GM12801 (cell line): ENCODE measurements around the gene PCDHA2.

Experiments
- TF ChIP-seq, protein P1 (sequence below): IDR thresholded peaks from one replicate; pipeline ENCODE4 v1.5.1; 2011; ENCODE audit warnings: control low read depth; ENCODE audit not compliant: insufficient read length; ENCODE audit errors: extremely low read depth

PCDHA2 gene

DNA sequence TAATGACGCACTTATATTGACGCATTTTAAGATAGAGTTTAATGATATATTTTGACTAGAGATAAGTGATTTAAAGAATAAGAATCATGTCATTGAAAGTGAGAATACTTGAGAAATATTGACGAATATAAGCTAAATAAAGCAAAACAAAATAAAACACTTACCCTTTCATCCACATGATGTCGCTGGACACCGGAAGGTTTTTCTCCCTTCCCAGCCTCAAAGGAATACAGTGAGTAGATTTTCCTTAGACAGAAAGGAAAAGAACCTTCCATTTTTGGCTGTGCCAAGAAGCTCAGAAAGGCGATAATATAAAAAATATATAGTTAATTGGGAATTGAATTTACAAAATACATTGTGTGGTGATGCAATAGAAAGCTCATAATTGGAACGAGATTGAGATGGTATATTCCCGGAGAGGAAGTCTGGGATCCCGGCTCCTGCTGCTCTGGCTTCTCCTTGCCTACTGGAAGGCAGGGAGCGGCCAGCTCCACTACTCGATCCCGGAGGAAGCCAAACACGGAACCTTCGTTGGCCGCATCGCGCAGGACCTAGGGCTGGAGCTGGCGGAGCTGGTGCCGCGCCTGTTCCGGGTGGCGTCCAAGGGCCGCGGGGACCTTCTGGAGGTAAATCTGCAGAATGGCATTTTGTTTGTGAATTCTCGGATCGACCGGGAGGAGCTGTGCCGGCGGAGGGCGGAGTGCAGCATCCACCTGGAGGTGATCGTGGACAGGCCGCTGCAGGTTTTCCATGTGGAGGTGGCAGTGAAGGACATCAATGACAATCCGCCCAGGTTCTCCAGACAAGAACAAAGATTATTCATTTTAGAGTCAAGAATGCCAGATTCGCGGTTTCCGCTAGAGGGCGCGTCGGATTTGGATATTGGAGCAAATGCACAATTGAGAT, 27.0 kb downstream of the PCDHA2 start, which contains the start of gene PCDHA5:
PCDHA5 (plus strand) TSS at position 239 of the 906 bp plus-strand sequence.
- TF ChIP-seq, protein P1, sequence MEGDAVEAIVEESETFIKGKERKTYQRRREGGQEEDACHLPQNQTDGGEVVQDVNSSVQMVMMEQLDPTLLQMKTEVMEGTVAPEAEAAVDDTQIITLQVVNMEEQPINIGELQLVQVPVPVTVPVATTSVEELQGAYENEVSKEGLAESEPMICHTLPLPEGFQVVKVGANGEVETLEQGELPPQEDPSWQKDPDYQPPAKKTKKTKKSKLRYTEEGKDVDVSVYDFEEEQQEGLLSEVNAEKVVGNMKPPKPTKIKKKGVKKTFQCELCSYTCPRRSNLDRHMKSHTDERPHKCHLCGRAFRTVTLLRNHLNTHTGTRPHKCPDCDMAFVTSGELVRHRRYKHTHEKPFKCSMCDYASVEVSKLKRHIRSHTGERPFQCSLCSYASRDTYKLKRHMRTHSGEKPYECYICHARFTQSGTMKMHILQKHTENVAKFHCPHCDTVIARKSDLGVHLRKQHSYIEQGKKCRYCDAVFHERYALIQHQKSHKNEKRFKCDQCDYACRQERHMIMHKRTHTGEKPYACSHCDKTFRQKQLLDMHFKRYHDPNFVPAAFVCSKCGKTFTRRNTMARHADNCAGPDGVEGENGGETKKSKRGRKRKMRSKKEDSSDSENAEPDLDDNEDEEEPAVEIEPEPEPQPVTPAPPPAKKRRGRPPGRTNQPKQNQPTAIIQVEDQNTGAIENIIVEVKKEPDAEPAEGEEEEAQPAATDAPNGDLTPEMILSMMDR, result no peak

DNA sequence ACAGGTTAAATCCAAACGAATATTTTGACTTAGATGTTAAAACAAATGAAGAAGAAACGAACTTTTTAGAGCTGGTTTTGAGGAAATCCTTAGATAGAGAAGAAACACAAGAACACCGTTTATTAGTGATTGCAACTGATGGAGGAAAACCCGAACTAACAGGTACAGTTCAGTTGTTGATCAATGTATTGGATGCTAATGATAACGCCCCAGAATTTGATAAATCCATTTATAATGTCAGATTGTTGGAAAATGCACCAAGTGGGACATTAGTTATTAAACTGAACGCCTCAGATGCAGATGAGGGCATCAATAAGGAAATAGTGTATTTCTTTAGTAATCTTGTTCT, 27.6 kb downstream of the PCDHA2 start:
- TF ChIP-seq, protein P1, result no peak

DNA sequence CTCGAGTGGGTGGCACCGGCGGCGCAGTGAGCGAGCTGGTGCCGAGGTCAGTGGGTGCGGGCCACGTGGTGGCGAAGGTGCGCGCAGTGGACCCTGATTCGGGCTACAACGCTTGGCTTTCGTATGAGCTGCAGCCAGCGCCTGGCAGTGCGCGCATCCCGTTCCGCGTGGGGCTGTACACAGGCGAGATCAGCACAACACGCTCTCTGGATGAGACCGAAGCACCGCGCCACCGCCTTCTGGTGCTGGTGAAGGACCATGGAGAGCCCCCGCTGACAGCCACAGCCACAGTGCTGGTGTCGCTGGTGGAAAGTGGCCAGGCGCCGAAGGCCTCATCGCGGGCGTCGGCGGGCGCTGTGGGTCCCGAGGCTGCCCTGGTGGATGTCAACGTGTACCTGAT, 28.8 kb downstream of the PCDHA2 start:
- TF ChIP-seq, protein P1, result no peak

DNA sequence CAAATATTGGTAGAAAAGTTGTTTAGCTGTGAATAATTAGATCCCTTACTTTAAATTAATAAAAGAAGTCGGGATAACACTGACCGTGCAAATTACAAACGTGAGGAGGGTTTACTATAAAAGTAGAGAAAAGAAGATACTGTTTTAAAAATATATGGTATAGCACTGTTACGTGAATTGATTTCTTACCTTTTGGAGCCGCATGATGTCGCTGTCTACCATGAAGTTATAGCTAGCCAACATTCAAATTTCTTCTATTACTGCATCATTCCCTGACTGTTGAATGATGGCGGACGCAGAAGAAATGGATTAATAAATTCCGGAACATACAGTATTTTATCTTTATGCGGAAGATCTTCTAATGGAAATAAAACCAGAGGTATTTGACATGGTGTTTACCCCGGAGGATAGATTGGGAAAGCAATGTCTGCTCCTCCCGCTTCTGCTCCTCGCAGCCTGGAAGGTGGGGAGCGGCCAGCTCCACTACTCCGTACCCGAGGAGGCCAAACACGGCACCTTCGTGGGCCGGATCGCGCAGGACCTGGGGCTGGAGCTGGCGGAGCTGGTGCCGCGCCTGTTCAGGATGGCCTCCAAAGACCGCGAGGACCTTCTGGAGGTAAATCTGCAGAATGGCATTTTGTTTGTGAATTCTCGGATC, 33.2 kb downstream of the PCDHA2 start, which contains the start of gene PCDHA6:
PCDHA6 (plus strand) TSS at position 257 of the 658 bp plus-strand sequence; CDS start at position 389, 132 bp downstream.
- TF ChIP-seq, protein P1, result no peak

DNA sequence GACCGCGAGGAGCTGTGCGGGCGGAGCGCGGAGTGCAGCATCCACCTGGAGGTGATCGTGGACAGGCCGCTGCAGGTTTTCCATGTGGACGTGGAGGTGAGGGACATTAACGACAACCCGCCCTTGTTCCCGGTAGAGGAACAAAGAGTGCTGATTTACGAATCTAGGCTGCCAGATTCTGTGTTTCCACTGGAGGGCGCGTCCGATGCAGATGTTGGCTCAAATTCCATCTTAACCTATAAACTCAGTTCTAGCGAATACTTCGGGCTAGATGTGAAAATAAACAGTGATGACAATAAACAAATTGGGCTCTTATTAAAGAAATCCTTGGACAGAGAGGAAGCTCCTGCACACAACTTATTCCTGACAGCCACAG, 33.7 kb downstream of the PCDHA2 start:
- TF ChIP-seq, protein P1, result no peak

DNA sequence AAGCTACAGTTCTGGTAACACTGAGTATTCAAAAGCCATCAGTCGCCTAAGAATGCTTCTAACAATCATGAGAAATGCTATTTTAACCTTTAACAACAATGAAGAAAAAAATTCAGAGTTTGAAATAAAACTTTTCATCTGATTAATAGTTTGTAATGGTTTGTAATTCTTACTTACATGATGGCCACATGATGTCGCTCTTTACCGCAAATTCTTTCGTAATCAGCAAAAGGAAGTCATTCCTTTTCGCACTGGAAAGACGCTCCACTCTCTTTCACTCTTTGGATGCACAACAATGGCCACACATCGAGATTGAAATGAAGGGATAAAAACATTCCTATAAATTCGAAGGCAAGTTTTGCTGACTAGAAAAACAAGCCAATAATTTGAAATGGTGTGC, 39.3 kb downstream of the PCDHA2 start, which contains the start of gene PCDHA7:
PCDHA7 (plus strand) TSS at position 277 of the 400 bp plus-strand sequence; CDS start at position 392, 115 bp downstream.
- TF ChIP-seq, protein P1, result no peak

DNA sequence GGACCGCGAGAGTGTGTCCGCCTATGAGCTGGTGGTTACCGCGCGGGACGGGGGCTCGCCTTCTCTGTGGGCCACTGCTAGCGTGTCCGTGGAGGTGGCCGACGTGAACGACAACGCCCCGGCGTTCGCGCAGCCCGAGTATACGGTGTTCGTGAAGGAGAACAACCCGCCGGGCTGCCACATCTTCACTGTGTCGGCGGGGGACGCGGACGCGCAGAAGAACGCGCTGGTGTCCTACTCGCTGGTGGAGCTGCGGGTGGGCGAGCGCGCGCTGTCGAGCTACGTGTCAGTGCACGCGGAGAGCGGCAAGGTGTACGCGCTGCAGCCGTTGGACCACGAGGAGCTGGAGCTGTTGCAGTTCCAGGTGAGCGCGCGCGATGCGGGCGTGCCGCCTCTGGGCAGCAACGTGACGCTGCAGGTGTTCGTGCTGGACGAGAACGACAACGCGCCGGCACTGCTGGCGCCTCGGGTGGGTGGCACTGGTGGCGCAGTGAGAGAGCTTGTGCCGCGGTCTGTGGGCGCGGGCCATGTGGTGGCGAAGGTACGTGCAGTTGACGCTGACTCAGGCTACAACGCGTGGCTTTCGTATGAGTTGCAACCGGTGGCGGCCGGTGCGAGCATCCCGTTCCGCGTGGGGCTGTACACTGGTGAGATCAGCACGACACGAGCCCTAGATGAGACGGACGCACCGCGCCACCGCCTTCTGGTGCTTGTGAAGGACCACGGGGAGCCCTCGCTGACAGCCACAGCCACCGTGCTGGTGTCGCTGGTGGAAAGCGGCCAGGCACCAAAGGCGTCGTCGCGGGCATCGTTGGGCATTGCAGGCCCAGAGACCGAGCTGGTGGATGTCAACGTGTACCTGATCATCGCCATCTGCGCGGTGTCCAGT, 41.2 kb downstream of the PCDHA2 start:
- TF ChIP-seq, protein P1, result no peak
